Keratinocyte (primary cell): ENCODE measurements around the gene TENM3. TPM values are rescaled to one million over a fixed set of nuclear protein-coding genes. Genes with fewer than 3 reads are reported as not detected.

Experiments used
- DNase-seq: peaks from one replicate; pipeline ENCODE4 v3.0.0-alpha.2; 2011; ENCODE audit warnings: low read depth, missing footprints, low spot score
- FAIRE-seq: peaks from 2 replicates; lab custom pipeline; 2011; peaks lifted over from hg19 to GRCh38; lab: Jason Lieb, UNC
- H2AFZ ChIP-seq: 2 replicates; pipeline ENCODE4 v1.6.0; 2012; ENCODE audit warnings: low read length, control low read depth, inconsistent platforms; ENCODE audit not compliant: control insufficient read depth
- H3K27ac ChIP-seq: 2 replicates; pipeline ENCODE4 v1.5.1; 2011; ENCODE audit warnings: low read length; ENCODE audit not compliant: control insufficient read depth, insufficient read depth
- H3K27me3 ChIP-seq: 3 replicates; pipeline ENCODE4 v1.6.0; 2011; ENCODE audit warnings: low read length; ENCODE audit not compliant: control insufficient read depth, insufficient read depth; ENCODE audit errors: extremely low read depth
- H3K36me3 ChIP-seq, 2 experiments: 2 replicates in 1 of 2; 3 replicates in 1 of 2; pipeline ENCODE4 v1.5.1; 2011; ENCODE audit warnings: low read length in 2 of 2, mild to moderate bottlenecking in 1 of 2; ENCODE audit not compliant: control insufficient read depth in 2 of 2, insufficient read depth in 2 of 2; ENCODE audit errors: extremely low read depth in 1 of 2
- H3K4me1 ChIP-seq: 3 replicates; pipeline ENCODE4 v1.5.1; 2011; ENCODE audit warnings: low read length; ENCODE audit not compliant: control insufficient read depth, insufficient read depth; ENCODE audit errors: extremely low read depth
- H3K4me2 ChIP-seq: 3 replicates; pipeline ENCODE4 v1.6.0; 2011; ENCODE audit warnings: low read depth, low read length; ENCODE audit not compliant: control insufficient read depth, insufficient read depth; ENCODE audit errors: extremely low read depth
- H3K4me3 ChIP-seq, 3 experiments: fragments of 200-600 bp in 1 of 3; sonication (generic) in 1 of 3; 2 replicates in 2 of 3; 3 replicates in 1 of 3; pipeline ENCODE4 v1.5.1; 2011 to 2016; ENCODE audit warnings: low read length in 3 of 3, mild to moderate bottlenecking in 3 of 3, control low read depth in 2 of 3, inconsistent platforms in 1 of 3, low read depth in 1 of 3, mixed read lengths in 1 of 3, mixed run types in 1 of 3, moderate library complexity in 1 of 3; ENCODE audit not compliant: control insufficient read depth in 2 of 3, insufficient read depth in 2 of 3; ENCODE audit errors: extremely low read depth in 1 of 3
- H3K79me2 ChIP-seq: 2 replicates; pipeline ENCODE4 v1.6.0; 2012; ENCODE audit warnings: low read length; ENCODE audit not compliant: control insufficient read depth, insufficient read depth
- H3K9ac ChIP-seq: 3 replicates; pipeline ENCODE4 v1.6.0; 2011; ENCODE audit warnings: low read length; ENCODE audit not compliant: control insufficient read depth, insufficient read depth; ENCODE audit errors: extremely low read depth
- H3K9me1 ChIP-seq: 3 replicates; pipeline ENCODE4 v1.6.0; 2011; ENCODE audit warnings: low read length; ENCODE audit not compliant: control insufficient read depth, insufficient read depth; ENCODE audit errors: extremely low read depth
- H3K9me3 ChIP-seq: 2 replicates; pipeline ENCODE4 v1.5.1; 2012; ENCODE audit warnings: low read depth, low read length; ENCODE audit not compliant: control insufficient read depth
- H4K20me1 ChIP-seq: 3 replicates; pipeline ENCODE4 v1.6.0; 2011; ENCODE audit warnings: low read length; ENCODE audit not compliant: control insufficient read depth, insufficient read depth; ENCODE audit errors: extremely low read depth
- CTCF ChIP-seq, 3 experiments: IDR thresholded peaks in 1 of 3; conservative IDR thresholded peaks in 1 of 3; optimal IDR thresholded peaks in 1 of 3; 2 replicates in 2 of 3; 3 replicates in 1 of 3; pipeline versions ENCODE3 to v1.5.1; 2011; ENCODE audit warnings: low read length in 3 of 3, mild to moderate bottlenecking in 3 of 3, moderate library complexity in 2 of 3, control low read depth in 1 of 3, inconsistent platforms in 1 of 3; ENCODE audit not compliant: insufficient read depth in 2 of 3; ENCODE audit errors: extremely low read depth in 1 of 3
- EZH2 ChIP-seq: IDR thresholded peaks from one replicate; pipeline ENCODE4 v1.6.1; 2012; ENCODE audit warnings: inconsistent platforms, mild to moderate bottlenecking, low read length, moderate library complexity
- dilution Hi-C: fragments of 300-500 bp; cut with MboI; formaldehyde crosslinking; loops from one replicate; pipeline ENCODE4 v1.7.0; 2020; ENCODE audit warnings: low sequenced_read_pairs; ENCODE audit not compliant: extremely low pct_ligation_motif_present
- polyA plus RNA-seq, 5 experiments: library from polyadenylated mRNA; depleted of rRNA in 3 of 5; stranded (reverse) in 3 of 5; stranded (forward) in 1 of 5; unstranded in 1 of 5; fragments of >200 nt; gene quantifications; 1 replicate in 1 of 5; 2 replicates in 3 of 5; 3 replicates in 1 of 5; pipeline versions ENCODE4 v1.2.1 to v1.2.3, GENCODE V29; 2011 to 2012; ENCODE audit warnings: missing spikeins in 2 of 5, low read depth in 1 of 5, low replicate concordance in 1 of 5

TENM3 gene
- polyA plus RNA-seq, 1 donor (not counting 4 experiments of a cell fraction or from before 2014, with no cell fraction given), result 17.0 TPM

GRCh38 chr4:182802621-182803020, 559.4 kb downstream of the TENM3 start:
- H3K4me3 ChIP-seq, result no peak overlapping the region
- no peak overlapping the region for H3K9ac ChIP-seq
- H3K4me2 ChIP-seq, result no peak overlapping the region
- peaks cover 2% of the 10 kb centered on the region for H3K4me1 ChIP-seq
- DNase-seq (no peak), FAIRE-seq (no peak)
- H4K20me1 ChIP-seq, result no peaks in the 10 kb centered on the region
- H2AFZ ChIP-seq, result no peak overlapping the region
- TF ChIP-seq EZH2 (no peak), CTCF (optimal IDR thresholded peaks at IDR 0.05 in 1 of 3, IDR thresholded peaks at IDR 0.05 in 1 of 3, conservative IDR thresholded peaks at IDR 0.05 in 1 of 3; ENCODE audit: extremely low read depth in 1 of 3, insufficient read depth in 2 of 3, low read length in 3 of 3) (no peak)
- peaks cover 2% of the 10 kb centered on the region for H3K9me3 ChIP-seq
- no peaks in the 10 kb centered on the region for H3K9me1 ChIP-seq
- no peak overlapping the region for H3K27ac ChIP-seq
- H3K27me3 ChIP-seq, result no peaks in the 10 kb centered on the region
- H3K79me2 ChIP-seq, result no peaks in the 10 kb centered on the region
- dilution Hi-C loops, result no loop called here
- H3K36me3 ChIP-seq, result peaks cover 2 to 7% of the 10 kb centered on the region in 2 experiments

GRCh38 chr4:182803235-182803634, 560.0 kb downstream of the TENM3 start:
- no peak for FAIRE-seq
- H2AFZ ChIP-seq, result no peak overlapping the region
- H3K4me1 ChIP-seq, result peaks cover 2% of the 10 kb centered on the region
- H4K20me1 ChIP-seq, result no peaks in the 10 kb centered on the region
- no peak overlapping the region for H3K9ac ChIP-seq
- dilution Hi-C loops, result no loop called here
- TF ChIP-seq EZH2 (no peak), CTCF (optimal IDR thresholded peaks at IDR 0.05 in 1 of 3, IDR thresholded peaks at IDR 0.05 in 1 of 3, conservative IDR thresholded peaks at IDR 0.05 in 1 of 3; ENCODE audit: extremely low read depth in 1 of 3, insufficient read depth in 2 of 3, low read length in 3 of 3) (no peak)
- no peaks in the 10 kb centered on the region for H3K27me3 ChIP-seq
- no peak for DNase-seq
- H3K9me1 ChIP-seq, result no peaks in the 10 kb centered on the region
- H3K4me2 ChIP-seq, result no peak overlapping the region
- no peak overlapping the region for H3K27ac ChIP-seq
- H3K79me2 ChIP-seq, result no peaks in the 10 kb centered on the region
- peaks cover 2 to 7% of the 10 kb centered on the region in 2 experiments for H3K36me3 ChIP-seq
- H3K9me3 ChIP-seq, result peaks cover 2% of the 10 kb centered on the region
- H3K4me3 ChIP-seq, result no peak overlapping the region
